Smooth muscle cell (in vitro differentiated cells): ENCODE results near the gene WDFY4. TPM values are rescaled to one million over a fixed set of nuclear protein-coding genes. Genes with fewer than 3 reads are reported as not detected.

Source experiments
- DNase-seq: peaks from one replicate; lab custom pipeline; 2025; ENCODE audit not compliant: unreplicated experiment; lab: John Stamatoyannopoulos, UW
- H2AFZ ChIP-seq: fragments of 200-600 bp; sonication (generic); 2 replicates; pipeline ENCODE4 v1.6.0; 2016; ENCODE audit warnings: antibody characterized with exemption, low read depth, mild to moderate bottlenecking
- H3F3A ChIP-seq: fragments of 200-600 bp; sonication (generic); 2 replicates; pipeline ENCODE4 v1.6.0; 2017; ENCODE audit warnings: antibody characterized with exemption, low read depth
- H3K27ac ChIP-seq: fragments of 200-600 bp; sonication (generic); 2 replicates; pipeline ENCODE4 v1.5.1; 2016; ENCODE audit warnings: low read depth, mild to moderate bottlenecking
- H3K27me3 ChIP-seq: fragments of 200-600 bp; sonication (generic); 2 replicates; pipeline ENCODE4 v1.6.1; 2016; ENCODE audit warnings: low read depth, mild to moderate bottlenecking
- H3K36me3 ChIP-seq: fragments of 200-600 bp; sonication (generic); 2 replicates; pipeline ENCODE4 v1.5.1; 2016; ENCODE audit warnings: low read depth
- H3K4me1 ChIP-seq: fragments of 200-600 bp; sonication (generic); 2 replicates; pipeline ENCODE4 v1.5.1; 2016; ENCODE audit warnings: low read depth
- H3K4me2 ChIP-seq: fragments of 200-600 bp; sonication (generic); 2 replicates; pipeline ENCODE4 v1.6.0; 2016; ENCODE audit warnings: mild to moderate bottlenecking
- H3K4me3 ChIP-seq: fragments of 200-600 bp; sonication (generic); 2 replicates; pipeline ENCODE4 v1.5.1; 2016; ENCODE audit warnings: mild to moderate bottlenecking
- H3K79me2 ChIP-seq: fragments of 200-600 bp; sonication (generic); 2 replicates; pipeline ENCODE4 v1.6.0; 2016; ENCODE audit warnings: low read depth, mild to moderate bottlenecking
- H3K9ac ChIP-seq: fragments of 200-600 bp; sonication (generic); 2 replicates; pipeline ENCODE4 v1.6.0; 2016; ENCODE audit warnings: low read depth
- H3K9me3 ChIP-seq: fragments of 200-600 bp; sonication (generic); replicated peaks from 2 replicates; pipeline ENCODE4 v1.5.1; 2016; ENCODE audit warnings: low read depth
- H4K20me1 ChIP-seq: fragments of 200-600 bp; sonication (generic); 2 replicates; pipeline ENCODE4 v1.6.0; 2016; ENCODE audit warnings: low read depth
- CTCF ChIP-seq: fragments of 200-600 bp; sonication (generic); IDR thresholded peaks from 2 replicates; pipeline ENCODE4 v1.5.1; 2017; ENCODE audit warnings: borderline replicate concordance, mild to moderate bottlenecking, antibody characterized with exemption; ENCODE audit not compliant: insufficient read depth, poor library complexity, severe bottlenecking
- WGBS: methylation state at CpG from one replicate; pipeline ENCODE4 v1.1.7; 2016; ENCODE audit warnings: low lambda C conversion rate; 5-methylcytosine and 5-hydroxymethylcytosine counted together
- polyA plus RNA-seq: library from polyadenylated mRNA; unstranded; fragments of >200 nt; fragmentation: Nextera tagmentation; extraction: Ambion mirVana; gene quantifications from 2 replicates; pipeline ENCODE4 v1.2.1, GENCODE V29; 2016
- total RNA-seq: library from RNA; depleted of rRNA; stranded (reverse); fragments of >200 nt; gene quantifications from 2 replicates; pipeline ENCODE4 v1.2.3, GENCODE V29; 2014

WDFY4 gene
- total and polyA plus RNA-seq, 2 experiments from 2014 or later: not detected

- Histone ChIP-seq H3K27ac (no peak overlapping the region), H3K36me3 (no peaks in the 10 kb centered on the region), H3K79me2 (no peaks in the 10 kb centered on the region), H3K9me3 (no peaks in the 10 kb centered on the region), H3K9ac (no peak overlapping the region), H3F3A (no peaks in the 10 kb centered on the region), H3K4me1 (no peaks in the 10 kb centered on the region), H3K27me3 (peaks cover 28% of the 10 kb centered on the region), H3K4me2 (no peak overlapping the region), H3K4me3 (no peak overlapping the region), H4K20me1 (no peaks in the 10 kb centered on the region), H2AFZ (no peak overlapping the region)
- TF ChIP-seq CTCF: no peak
- no peak for DNase-seq
- 90% methylated on average over 16 of the region's 16 CpGs for WGBS
Measured at GRCh38 chr10:48957361-48958151, 272.9 kb downstream of the WDFY4 start.

- Histone ChIP-seq H3K4me1 (no peaks in the 10 kb centered on the region), H4K20me1 (no peaks in the 10 kb centered on the region), H3K27ac (no peak overlapping the region), H2AFZ (no peak overlapping the region), H3K4me2 (no peak overlapping the region), H3F3A (no peaks in the 10 kb centered on the region), H3K4me3 (no peak overlapping the region), H3K79me2 (no peaks in the 10 kb centered on the region), H3K36me3 (no peaks in the 10 kb centered on the region), H3K9ac (no peak overlapping the region), H3K27me3 (peaks cover 37% of the 10 kb centered on the region), H3K9me3 (no peaks in the 10 kb centered on the region)
- TF ChIP-seq CTCF: no peak
- DNase-seq: no peak
- 67% methylated on average over 1 of the region's 1 CpG for WGBS
Measured at GRCh38 chr10:48958598-48959190, 274.0 kb downstream of the WDFY4 start.

- no peaks in the 10 kb centered on the region for H3K36me3 ChIP-seq
- H3K4me3 ChIP-seq: no peak overlapping the region
- WGBS: 80% methylated on average over 1 of the region's 1 CpG
- no peak overlapping the region for H3K4me2 ChIP-seq
- no peaks in the 10 kb centered on the region for H3K9me3 ChIP-seq
- no peak for TF ChIP-seq CTCF
- no peak overlapping the region for H3K9ac ChIP-seq
- H3K27ac ChIP-seq: no peak overlapping the region
- no peaks in the 10 kb centered on the region for H4K20me1 ChIP-seq
- no peaks in the 10 kb centered on the region for H3K79me2 ChIP-seq
- peaks cover 32% of the 10 kb centered on the region for H3K27me3 ChIP-seq
- DNase-seq: no peak
- no peaks in the 10 kb centered on the region for H3K4me1 ChIP-seq
- no peaks in the 10 kb centered on the region for H3F3A ChIP-seq
- no peak overlapping the region for H2AFZ ChIP-seq
Measured at GRCh38 chr10:48964038-48964437, 279.4 kb downstream of the WDFY4 start.
